DMS53 treated with DMSO at 0.1 percent for 48 hours (cell line): Measurements from ENCODE around the gene PRCC.
A peak's percentile ranks its signal among the peaks of the same experiment; 100 is the strongest.
"Not testable (repeated sequence)": the region's sequence is repeated elsewhere in the genome, so short reads cannot be mapped to it uniquely, and the experiment has no call there.

Experiments
- DNase-seq: peaks from one replicate; lab custom pipeline; 2025; ENCODE audit not compliant: unreplicated experiment; lab: John Stamatoyannopoulos, UW

The PRCC gene

GRCh38 chr1:156757572-156758253 is 9.6 kb upstream of the PRCC start:
- DNase-seq, result not testable (repeated sequence)

GRCh38 chr1:156760092-156760795 is 7.1 kb upstream of the PRCC start:
- DNase-seq, result no peak

- no peak for DNase-seq
These were observed 6.6 kb upstream of the PRCC start for GRCh38 chr1:156760796-156761104.

- not testable (repeated sequence) for DNase-seq
These were observed 2.2 kb upstream of the PRCC start for GRCh38 chr1:156765136-156765535.

- DNase-seq, result no peak
These were observed 1.7 kb upstream of the PRCC start for GRCh38 chr1:156765666-156766065.

- peak; percentile 48 for DNase-seq
These were observed 836 bp upstream of the PRCC start for GRCh38 chr1:156766298-156767100.

GRCh38 chr1:156767879-156768604 is 707 bp downstream of the PRCC start:
- no peak for DNase-seq

- DNase-seq, result no peak
These were observed 1.4 kb downstream of the PRCC start for GRCh38 chr1:156768610-156769295.

- no peak for DNase-seq
These were observed 4.9 kb downstream of the PRCC start for GRCh38 chr1:156772222-156772621.

GRCh38 chr1:156772728-156773497 is 5.6 kb downstream of the PRCC start:
- no peak for DNase-seq

GRCh38 chr1:156773607-156774006 is 6.3 kb downstream of the PRCC start:
- DNase-seq, result no peak

- no peak for DNase-seq
These were observed 8.5 kb downstream of the PRCC start for GRCh38 chr1:156775799-156776198.

- DNase-seq, result no peak
These were observed 9.6 kb downstream of the PRCC start for GRCh38 chr1:156776942-156777341.

- DNase-seq, result no peak
These were observed 10.2 kb downstream of the PRCC start for GRCh38 chr1:156777573-156777972.

- DNase-seq, result no peak
These were observed 14.4 kb downstream of the PRCC start for GRCh38 chr1:156781585-156782186.

- no peak for DNase-seq
These were observed 18.1 kb downstream of the PRCC start for GRCh38 chr1:156785458-156785857.

GRCh38 chr1:156786640-156787039 is 19.3 kb downstream of the PRCC start:
- no peak for DNase-seq

- no peak for DNase-seq
These were observed 20.8 kb downstream of the PRCC start for GRCh38 chr1:156788136-156788535.

GRCh38 chr1:156789621-156790318 is 22.4 kb downstream of the PRCC start:
- DNase-seq, result no peak
